HG03558 (cell line): ENCODE data around the gene FAM81B.

Experiments
- ATAC-seq: cut with Tn5 transposase; IDR thresholded peaks from one replicate; pipeline ENCODE4 v1.9.1; 2021; ENCODE audit warnings: moderate number of reproducible peaks; ENCODE audit not compliant: unreplicated experiment; ENCODE audit errors: extremely low read depth

FAM81B gene

DNA sequence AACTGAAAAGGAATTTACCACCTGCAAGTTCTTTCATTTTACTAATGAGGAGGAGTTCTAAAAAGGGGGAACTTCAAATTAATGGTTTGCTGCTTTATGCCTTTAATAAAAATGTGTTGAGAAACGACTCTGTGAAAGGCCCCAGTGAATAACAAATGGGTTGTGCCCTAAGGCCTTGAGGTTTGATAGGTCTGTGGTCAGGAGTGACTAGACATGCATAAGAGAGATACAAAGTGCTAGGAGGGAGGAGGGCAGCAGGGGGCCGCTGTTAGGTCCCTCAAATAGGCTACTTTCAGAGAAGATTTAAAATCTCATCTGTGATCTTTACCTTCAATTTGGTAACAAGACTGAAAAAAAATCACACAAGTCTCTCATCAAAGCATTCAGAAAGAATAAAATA lies 58.3 kb downstream of the FAM81B start:
- ATAC-seq: no peak

DNA sequence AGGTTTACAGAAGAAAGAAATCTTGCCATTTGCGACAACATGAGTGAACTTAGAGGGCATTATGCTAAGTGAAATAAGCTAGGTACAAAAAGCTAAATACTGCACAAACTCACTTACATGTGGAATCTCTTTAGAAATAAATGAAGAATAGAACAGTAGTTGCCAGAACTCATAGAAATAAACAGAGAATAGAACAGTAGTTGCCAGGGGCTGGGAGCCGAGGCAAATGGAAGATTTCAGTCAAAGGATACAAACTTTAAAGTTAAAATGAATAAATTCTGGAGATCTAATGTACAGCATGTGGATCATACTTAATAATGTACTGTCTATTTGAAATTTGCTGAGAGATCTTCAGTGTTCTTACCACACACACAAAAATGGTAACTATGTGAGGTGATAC lies 63.4 kb downstream of the FAM81B start:
- ATAC-seq: no peak

DNA sequence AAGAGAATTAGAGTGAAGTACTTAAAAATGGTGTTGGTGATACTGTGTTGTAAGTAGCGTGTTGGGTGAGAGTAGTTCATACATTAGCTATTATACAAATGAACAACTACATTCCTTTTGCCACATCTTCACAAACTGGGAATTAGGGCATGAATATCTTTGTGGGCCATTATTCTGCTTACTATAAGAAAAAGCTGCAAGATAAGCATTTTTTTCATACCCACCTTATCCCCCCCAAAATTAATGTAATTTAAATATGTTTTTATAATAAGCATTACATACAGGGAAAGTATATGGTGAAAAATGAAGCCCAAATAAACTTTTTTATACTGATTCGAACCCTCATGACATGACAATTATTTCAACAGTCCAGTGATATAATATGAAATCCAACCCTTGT lies 69.5 kb downstream of the FAM81B start:
- no peak for ATAC-seq

DNA sequence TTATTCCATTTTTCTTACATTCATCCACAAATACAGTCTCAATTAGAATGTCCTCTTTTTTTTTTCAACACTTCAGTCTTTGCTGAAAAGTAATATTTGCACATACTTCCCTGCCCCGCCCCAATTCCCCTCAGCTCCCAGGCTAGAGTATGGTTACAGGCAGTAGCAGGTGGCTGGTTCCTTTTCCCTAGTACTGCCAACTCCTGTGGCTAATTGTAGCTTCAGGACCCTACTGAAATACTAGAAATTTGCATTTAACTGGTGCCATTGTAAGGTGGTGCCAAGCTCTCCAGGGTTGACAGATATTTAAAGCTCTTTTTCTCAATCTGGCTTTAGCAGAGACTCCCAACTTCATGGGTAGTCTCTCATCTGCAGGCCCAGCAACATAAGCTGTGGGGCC lies 80.3 kb downstream of the FAM81B start:
- no peak for ATAC-seq

DNA sequence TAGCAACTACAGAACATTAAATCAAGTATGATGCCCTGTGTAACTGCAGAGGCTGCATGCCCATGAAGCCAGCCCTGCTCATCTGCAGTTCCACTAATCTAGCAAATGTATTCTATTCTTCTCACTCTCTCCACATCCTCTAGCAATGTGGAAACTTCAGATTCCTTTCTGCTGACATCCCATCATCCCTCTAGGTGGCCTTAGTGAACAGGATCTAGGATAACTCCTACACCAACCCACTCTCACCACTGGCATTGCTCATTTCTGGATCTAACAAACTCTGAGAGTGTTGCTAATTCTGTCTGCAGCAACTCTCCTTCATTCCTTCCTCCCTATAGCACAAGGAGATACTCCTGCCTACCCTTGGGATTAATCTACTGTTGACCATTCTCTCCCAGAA lies 80.8 kb downstream of the FAM81B start:
- ATAC-seq: no peak

DNA sequence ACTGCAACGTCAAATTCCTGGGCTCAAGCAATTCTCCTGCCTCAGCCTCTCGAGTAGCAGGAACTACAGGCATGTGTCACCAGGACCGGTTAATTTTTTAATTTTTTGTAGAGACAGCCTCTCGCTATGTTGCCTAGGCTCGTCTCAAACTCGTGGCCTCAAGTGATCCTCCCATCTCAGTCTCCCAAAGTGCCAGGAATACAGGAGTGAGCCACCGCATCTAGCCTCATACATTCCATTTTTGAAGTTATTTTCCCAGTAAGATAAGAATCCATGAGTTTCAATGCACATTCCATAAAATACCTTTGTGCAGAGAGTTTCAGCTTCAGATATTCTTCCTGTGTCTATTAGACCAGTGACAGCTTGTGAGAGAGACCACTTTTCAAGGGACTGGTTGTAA lies 93.3 kb downstream of the FAM81B start:
- no peak for ATAC-seq

DNA sequence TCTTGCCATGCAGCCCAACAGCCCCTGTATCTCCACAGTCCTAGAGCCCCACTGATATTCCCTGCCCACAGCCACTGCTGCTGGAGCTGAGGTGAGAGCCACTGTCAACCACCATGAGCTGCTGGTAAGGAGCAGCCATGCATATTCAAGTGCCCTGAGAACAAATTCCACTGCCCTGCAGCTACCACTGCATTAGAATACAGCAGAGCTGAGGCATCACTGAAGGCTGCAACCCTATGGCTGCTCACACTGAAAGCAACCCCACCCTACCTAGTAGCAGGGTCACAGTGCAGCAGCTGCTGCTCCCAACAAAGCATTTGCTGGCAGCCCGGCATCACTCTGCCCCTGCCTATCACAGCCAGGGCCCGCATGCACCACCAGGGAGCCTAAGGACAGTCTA lies 95.0 kb downstream of the FAM81B start:
- no peak for ATAC-seq

DNA sequence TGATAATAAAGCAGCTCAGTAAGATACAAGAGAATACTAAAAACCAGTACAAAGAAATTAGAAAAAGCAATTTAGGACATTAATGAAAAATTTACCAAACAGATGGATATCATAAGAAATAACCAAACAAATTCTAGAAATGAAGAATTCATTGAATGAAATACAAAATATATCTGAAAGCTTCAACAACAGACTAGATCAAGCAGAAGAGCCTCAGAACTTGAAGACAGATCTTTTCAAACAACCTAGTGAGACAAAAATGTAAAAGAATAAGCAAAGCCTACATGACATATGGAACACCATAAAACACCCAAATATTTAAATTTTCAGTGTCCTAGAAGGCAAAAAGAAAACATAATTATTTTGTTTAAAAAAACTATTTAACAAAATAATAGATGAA lies 96.7 kb downstream of the FAM81B start:
- no peak for ATAC-seq
